ENCODE measurements around the gene TIMP4.

Gene TIMP4

DNA sequence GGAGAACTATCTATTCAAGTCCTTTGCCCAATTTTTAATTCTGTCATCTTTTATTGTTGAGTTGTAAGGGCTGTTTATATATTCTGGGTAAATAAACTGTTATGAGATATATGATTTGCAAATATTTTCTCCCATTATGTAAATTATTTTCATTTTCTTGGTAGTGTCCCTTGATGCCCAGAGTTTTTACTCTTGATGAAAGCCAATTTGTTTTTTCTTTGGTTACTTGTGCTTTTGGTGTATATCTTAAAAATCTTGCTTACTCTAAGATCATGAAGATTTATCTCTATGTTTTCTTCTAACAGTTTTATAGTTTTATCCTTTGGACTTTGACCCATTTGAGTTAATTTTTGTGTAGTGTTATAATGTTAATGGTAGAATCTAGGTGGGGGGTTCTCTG is 44.5 kb downstream of the TIMP4 start:
- in situ Hi-C loops (cut with MboI; ENCODE audit: low sequenced_read_pairs), result no loop called here

DNA sequence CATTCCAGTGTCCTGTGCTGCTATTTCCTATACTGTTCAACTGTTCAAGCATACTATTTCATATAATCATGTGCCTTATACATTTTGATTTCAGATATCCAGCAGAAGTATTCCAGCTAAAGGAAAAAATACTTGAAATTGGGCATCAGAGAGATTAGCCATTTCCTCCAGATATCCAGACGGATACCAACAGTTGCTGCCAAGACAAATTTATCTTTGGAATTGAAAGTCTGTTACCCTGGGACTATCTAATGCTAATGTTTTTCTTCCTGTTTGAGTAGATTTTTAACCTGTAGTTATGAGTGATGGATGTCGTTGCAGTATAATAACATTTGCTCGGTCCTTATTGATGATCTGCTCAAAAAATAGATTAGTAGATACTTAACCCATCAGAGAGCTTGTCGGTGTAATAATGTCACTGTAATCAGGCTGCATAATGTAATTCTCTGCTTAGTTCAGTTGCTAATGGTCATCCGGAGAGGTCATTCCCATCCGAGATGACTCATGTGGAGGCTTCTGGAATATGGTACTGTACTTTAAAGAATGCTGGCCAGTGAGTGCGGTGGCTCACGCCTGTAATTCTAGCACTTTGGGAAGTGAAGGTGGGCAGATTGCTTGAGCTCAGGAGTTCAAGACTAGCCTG is 51.5 kb downstream of the TIMP4 start:
- in situ Hi-C loops (cut with MboI; ENCODE audit: low sequenced_read_pairs), result no loop called here

Data from HL-60/S4 (cell line).